Kasumi-1 (cell line): ENCODE results near the gene SETD2.
A peak's percentile ranks its signal among the peaks of the same experiment; 100 is the strongest.

Experiments used
- DNase-seq, 2 experiments: peaks; one replicate each; lab custom pipeline; 2025; lab: John Stamatoyannopoulos, UW

The SETD2 gene

DNA sequence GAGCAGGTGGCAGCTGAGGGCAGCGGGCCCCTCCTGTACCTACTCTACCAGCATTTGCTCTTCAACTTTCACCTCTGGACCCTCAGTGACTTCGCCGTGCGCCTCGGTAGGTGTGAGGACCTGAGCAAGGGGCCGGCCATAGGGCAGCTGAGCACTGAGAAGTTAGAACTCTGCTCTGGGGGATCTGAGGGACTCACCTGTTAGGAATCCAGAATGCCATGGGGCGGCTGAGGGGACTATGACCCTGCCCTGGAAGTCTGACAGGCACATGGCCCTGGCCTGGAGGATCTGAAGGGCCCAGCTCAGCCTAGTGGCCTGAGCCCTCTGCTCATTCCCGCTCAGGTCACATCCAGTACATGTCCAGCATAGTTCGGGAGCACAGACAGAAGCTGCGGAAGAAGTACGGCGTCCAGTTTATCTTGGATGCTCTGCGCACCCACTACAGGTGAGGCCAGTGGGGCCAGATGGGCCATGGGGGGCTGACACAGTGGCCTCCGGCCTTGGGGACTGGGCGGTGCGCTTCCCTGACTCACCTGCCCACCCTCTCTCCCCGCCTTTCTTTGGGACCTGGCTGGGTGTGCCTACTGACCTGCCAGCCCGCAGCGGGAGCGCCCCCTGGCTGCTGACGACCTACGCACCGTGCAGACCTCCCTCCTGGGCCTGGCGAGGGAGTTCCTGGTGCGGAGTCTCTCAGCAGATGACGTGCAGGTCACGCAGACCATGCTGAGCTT lies 165.6 kb downstream of the SETD2 start:
- DNase-seq: peak; percentile 47 to 62

DNA sequence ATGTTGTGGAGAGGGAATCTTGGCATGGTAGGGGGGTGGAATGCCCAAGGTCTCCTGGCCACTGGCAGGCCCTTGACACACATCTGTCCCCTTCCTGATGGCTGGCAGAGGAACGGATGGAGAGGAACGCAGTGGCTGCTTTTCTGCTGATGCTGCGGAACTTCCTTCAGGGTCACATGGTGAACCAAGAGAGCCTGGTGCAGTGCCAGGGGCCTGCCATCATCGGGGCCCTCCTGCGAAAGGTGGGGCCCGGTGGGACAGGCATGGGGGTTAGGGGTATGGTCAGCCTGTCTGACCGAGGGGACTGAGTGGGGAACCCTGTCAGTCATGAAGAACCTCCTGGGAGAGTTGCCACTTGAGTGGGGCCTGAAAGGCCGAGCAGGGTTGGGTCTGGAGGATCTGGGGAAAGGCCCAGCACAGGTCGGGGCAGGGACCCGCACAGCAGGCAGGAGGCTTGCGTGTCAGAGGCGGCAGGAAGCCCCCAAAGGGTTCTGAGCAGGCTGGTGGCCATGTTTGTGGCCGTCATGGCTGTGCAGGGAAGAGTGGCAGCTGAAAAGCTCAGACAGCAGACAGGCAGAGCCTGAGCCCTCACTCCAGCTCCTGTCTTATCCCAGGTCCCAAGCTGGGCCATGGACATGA lies 166.3 kb downstream of the SETD2 start:
- DNase-seq: no peak

DNA sequence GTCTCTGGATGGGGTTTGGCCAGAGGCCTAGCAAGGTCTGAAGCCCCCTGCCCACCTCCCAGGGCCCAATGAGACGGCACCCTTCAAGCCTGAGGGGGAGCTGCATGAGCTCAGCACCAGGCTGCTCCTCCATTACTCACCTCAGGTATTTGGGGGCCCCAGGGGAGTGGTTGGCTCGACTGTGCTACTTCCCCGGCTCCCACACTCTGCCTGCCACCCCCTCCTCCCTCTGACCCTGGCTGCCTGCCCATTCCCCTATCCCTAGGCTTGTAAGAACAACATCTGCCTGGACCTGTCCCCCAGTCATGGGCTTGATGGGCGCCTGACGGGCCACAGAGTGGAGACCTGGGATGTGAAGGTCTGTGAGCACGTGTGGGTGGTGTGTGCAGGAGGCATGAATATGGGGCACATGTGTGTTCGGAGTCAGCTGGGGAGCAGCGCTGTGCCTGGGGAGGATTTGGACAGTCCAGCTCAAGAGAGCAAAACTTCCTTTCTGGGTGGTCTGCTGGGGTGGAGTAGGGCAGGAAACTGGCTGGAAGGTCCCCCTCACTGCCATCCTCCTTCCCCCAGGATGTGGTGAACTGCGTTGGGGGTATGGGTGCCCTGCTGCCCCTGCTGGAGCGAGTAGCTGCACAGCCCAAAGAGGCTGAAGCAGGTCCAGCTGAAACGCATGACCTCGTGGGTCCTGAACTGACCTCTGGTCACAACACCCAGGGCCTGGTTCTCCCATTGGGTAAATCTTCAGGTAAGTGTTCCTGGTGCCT lies 167.0 kb downstream of the SETD2 start:
- DNase-seq: no peak

DNA sequence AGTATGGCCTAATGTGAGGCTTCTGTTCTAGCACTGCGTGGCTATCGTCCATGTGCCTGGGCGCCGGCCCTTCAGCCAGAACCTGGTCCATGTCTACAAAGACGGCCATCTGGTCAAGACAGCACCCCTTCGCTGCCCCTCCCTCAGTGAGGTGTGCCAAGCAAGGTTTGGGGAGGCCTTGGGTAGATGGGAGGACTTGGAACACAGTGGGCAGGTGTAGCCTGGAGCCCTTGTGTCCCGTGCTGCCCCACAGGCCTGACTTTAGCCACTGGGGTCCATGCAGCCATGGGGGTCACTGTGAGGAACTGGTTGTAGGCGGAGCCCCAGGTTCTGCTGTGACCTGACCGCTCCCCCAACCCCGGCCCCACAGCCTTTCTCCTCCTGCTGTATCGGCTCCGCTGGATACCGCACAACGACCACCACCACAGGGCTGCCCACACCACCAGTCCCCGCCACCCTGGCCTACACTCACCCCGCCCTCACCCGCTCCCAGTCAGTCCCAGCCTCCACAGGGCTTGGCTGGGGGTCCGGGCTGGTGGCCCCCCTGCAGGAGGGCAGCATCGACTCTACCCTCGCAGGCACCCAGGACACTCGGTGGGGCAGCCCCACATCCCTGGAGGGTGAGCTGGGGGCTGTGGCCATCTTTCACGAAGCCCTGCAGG lies 167.9 kb downstream of the SETD2 start:
- no peak for DNase-seq

DNA sequence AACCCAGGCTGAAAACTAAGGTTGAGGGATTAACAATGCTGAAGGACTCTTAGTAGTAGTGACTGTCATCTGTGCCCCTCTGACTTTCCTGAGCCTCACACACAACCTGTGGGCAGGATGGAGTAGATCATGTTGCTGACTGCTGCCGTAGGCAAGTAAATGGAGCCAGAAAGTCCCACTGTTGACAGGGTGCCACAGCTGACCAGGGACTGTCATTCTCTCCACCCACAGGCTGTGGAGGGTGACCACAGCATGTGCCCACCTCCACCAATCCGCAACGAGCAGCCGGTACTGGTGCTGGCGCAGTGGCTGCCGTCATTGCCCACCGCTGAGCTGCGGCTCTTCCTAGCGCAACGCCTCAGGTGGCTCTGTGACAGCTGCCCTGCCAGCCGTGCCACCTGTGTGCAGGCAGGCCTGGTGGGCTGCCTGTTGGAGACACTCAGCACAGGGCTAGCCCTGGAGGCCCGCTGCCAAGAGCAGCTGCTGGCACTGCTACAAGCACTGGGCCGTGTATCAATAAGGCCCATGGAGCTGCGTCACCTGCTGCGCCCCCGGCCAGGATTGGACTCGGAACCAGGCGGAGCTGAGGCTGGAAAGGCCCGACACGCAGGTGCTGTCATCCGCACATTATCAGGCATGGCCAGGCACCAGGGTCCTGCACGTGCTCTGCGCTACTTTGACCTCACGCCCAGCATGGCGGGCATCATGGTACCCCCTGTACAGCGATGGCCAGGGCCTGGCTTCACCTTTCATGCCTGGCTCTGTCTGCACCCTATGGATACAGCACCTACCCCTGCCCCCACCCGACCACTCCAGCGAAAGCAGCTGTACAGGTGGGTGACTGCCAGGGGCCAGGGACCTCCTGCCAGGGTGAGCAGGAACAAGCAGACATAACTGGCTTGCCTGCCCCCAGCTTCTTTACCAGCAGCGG lies 168.8 kb downstream of the SETD2 start:
- DNase-seq: no peak

DNA sequence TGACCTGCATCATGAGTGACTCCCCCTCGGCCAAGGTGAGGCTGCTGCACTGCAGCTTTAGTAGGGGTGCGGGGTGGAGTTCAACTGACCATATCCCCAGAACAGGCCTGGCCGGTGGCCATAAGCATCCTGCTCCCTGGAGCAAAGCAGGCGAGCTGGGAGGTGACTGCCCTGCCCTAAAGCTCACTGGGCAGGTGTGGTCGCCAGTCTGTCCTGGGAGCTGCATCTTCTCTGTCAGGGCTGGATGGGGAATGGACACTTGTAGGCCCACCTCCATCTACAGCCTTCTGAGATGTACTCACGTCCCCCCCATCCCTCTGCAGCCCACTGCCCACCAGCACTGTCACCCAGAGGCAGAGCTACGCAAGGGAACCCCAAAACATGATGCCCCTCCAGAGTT lies 169.9 kb downstream of the SETD2 start:
- DNase-seq: no peak

DNA sequence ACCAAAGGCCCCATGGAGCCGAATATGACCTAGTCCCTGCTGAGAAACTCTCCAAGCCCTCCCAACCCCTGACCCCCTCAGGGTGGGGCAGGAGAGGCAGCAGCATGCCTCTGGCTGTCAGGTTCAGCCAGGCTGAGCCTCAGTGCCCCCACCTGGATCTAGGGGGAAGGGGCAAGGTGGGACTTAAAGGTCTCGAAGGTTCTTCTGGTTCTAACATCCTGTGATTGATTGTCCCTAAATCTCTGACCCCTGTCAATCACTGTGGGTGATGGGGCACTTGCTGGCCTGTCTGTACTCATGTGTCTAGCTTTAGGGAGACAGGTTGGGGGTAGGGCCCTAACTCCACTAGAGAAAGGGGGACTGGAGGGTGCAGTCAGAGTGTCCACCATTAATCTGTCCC lies 170.6 kb downstream of the SETD2 start:
- no peak for DNase-seq

DNA sequence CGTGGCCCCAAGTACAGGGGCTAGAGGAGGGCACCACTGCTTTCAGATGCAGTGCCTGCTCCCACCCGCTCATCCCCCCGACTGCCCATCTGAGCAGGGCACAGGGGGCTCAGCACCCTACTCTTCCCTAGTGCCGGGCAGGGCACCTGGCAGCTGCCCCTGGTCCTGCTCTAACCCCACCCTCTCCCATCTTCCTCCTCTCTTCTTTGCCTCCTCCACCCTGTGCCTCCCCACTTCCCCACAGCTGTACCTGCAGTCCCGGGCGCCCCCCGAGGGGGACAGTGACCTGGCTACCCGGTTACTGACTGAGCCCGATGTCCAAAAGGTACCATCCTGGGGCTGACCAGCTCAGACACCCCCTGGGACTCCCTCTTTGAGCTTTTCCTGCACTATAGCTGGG lies 171.7 kb downstream of the SETD2 start:
- DNase-seq: no peak

DNA sequence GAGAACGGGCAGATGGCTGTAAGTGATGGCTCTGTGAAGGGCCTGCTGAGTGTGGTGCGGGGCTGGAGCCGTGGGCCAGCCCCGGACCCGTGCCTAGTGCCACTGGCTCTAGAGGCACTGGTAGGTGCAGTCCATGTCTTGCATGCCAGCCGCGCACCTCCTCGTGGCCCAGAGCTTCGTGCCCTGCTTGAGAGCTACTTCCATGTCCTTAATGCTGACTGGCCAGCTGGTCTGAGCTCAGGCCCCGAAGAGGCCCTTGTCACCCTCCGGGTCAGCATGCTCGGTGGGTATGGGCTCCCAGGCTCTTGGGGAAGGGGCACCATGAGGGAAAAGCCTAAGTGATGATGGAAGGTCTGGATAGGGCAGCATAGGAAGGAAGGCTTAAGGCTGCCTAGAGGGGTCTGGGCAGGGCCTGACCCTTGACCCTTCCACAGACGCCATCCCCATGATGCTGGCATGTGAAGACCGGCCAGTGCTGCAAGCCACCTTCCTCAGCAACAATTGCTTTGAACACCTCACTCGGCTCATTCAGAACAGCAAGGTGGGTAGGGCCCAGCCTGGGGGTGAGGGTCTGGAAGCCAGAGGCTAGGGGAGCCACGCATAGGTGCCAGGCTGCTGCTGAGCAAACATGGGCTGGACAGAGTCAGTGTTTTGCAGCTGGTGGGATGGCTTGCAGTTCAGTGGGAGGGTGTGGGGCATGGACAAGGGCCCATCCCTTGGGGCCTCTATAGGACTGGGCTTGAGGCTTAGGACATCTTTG lies 172.3 kb downstream of the SETD2 start:
- DNase-seq: no peak

DNA sequence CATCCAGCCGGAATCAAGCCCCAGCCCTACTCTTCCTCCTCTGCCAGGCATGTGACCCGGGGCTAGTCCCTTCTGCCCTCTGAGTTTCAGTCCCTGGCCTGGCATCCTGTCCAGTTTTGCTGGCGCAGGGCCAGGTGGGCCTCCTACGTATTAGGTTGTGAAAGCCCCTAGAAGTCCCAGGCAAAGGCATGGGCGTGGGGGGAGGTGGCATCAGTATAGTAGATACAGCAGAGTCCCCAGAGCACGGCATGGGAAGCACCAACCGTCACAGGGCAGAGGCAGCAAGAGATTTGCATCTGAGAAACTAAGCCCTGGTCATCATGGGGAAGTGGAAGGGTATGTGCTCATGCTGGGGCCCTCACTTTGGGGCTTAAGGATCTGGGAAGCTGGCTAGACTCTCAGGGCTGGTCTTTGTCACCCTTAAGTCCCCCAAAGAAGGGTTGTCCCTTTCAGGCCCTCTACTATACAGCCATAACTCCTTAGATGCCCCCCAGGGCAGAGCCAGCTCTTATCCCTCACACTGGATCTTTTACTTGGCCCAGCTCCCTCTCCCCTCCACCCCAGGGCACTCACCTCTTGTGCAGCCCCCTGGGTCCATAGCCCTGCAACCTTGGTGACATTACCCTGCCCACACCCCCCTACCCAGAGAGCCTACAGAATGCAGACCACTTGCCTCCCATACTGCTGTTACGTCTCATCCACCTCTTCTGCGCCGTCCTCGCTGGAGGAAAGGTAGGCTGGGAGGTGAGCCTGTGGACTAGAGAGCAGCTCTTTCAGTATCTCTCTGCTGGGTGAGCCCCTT lies 173.1 kb downstream of the SETD2 start:
- no peak for DNase-seq

DNA sequence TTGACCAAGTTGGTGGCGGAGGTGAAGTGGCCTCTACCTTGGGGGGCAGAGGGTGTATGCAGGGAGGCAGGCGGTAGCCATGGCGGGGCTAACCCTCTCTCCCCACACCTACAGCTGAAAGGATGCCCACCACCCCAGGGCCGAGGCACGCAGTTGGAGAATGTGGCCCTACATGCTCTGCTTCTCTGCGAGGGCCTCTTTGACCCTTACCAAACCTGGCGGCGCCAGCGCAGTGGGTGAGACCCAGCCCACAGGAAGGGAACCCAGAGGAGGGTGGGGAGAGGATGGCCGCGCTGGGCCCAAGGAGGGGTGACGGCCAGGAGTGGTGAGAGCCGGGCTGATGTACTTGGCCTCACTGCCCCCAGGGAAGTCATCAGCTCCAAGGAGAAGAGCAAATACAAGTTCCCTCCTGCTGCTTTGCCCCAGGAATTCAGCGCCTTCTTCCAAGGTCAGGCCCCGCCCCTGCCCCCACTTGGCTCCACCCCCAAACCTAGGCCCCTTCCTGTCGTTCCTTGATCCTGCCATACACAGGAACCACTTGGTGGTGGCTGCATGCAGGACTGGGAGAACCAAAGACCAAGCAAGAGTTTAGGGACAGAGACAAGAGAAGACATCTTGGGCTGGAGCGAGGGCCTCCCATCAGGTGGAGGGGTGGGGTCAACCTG lies 174.6 kb downstream of the SETD2 start:
- no peak for DNase-seq

DNA sequence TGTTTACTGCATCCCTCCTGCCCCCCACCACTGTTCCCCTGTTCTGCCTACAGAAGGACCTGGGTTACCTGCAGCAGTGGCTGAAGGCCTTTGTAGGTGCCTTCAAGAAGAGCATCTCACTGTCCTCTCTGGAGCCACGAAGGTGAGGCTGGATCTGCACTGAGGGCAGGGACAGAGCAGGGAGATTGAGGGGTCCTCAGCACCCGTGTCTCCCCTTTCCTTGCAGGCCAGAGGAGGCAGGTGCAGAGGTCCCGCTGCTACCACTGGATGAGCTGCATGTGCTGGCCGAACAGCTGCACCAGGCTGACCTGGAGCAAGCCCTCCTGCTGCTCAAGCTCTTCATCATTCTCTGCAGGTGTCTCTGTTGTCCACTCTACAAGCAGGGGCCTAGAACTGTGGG lies 175.3 kb downstream of the SETD2 start:
- DNase-seq: no peak

DNA sequence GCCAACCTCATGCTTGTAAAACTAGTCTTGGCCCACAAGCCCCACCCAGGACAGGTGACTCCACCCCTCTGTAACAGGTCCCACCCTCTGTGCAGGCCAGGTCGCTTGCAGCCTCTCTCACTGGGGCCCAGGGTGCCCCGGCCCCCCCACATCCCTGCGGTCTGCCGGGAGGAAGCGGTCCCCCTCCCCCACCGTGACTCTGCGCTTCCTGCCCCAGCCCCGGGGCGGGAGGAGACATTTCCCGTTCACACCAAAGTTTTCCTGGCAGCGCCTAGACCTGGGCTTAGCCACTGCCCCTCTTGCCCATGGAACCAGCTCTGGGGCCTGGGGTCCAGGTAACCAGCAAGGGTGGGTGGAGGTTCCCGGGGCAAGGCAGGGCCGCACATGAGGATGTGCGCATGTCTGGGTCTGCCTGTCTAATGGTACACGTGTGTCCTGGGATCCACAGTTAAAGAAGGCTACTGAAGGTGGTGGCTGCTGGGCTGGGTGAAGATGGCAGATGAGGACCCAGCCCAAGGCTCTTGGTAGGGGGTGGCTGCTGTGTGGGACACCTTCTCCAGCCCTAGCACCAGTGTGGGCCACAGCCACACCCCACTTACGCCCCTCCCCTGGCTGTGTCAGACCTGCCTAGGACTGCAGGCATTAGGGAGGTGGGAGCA lies 176.0 kb downstream of the SETD2 start:
- peak; percentile 88 to 93 for DNase-seq

DNA sequence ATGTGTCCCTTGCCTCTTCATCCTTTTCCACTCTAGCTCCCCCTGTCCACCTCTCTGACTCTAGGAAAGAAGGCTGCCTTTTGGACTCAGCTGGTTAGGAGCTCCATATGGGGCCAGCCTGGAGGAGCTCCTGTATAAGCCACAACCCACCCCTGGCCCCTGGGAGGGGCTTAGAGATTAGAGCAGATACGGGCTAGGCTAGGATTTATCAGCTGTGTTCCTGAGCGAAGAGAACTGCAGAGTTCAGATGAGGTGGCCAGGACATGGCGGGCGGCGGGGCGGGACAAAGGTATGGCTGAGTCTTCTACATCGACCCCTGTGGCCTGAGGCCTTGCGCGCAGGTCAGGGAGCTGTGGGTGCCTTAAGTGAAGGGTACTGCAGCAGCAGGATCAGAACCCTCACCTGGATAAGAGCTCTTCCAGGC lies 176.6 kb downstream of the SETD2 start:
- peak; percentile 30 to 64 for DNase-seq

DNA sequence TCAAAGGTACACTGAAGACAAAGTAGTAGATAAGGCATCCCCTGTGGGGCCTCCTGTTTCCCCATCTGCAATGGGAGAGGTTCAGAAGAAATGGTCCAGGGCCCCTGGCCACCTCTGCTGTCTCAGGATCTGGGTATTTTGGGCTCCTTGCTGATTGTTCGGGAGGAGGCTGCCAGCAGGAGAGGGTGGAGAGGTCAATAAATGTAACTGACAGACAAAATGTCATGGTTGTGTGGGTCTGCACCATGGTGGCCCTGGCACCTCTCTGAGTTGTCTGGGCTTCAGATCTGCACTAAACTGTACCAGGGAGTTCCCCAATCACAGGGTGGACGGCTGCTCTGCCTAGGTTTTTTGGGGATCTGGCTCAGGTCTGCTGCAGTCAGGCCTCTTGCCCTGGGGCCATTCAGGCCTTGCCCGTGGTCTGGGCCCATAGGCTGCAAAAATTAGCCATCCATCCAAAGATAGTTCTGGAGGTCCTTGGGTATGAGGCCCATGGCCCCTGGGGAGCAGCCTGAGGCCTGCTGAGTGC lies 177.1 kb downstream of the SETD2 start:
- no peak for DNase-seq

DNA sequence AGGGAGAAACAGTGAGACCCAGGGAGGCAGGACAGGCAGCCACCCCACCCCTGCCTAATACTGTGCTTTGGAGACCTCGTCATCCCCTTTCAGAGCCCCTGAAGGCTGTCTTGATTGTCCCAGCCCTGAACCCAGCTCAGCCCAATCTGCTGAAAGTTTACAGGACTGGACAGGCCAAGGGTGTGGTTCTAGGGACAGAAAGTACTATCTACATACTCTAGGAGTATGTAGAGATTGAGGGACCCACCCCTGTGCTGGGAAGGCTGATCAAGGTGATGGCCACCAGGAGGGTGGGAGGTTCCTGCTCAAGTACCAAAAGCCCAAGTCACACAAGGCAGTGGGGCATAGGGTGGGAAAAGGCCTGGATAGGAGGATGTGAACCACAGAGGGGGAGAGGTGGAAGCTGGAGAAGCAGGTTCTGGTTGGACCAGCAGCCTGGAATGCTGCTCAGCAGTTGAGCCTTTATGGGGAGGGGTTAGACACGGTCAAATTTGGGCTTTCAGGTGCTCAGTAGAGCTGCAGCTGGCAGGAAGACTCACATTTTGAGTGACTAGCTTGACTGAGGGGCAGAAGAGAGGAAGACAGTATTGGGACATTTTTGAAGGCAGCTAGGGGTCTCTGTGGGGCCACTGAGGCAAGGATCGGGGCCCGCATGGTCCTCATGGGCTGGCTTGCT lies 177.7 kb downstream of the SETD2 start:
- DNase-seq: no peak

DNA sequence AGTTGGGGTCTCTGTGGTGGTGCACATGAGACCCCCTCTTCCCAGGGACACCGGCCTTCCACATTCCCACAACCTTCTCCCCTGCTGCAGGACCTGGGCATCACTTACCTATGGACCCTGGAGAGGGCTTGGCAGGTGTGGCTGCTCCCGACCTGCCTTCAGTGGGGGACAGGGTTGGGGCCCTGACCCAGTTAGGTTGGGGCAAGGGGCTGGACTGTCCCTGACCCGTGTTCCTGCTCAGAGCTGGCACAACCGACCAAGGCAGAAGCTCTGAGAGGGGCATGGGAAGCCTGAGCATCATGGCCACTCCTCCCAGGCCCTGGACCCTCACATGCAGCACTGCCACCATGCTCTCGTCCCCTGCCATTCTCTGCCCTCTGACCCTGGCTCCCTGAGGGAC lies 178.3 kb downstream of the SETD2 start:
- DNase-seq: no peak
